Ovary (tissue), 3 donors: ENCODE measurements around the gene CLIC1.

Experiments used
- CTCF ChIP-seq, 3 donors: fragments of 450-650 bp in 2 of 3; fragments of 200-600 bp in 1 of 3; IDR thresholded peaks; one replicate each; pipeline versions ENCODE4 v1.5.1 to v1.8.0; 2016 to 2022; ENCODE audit warnings: antibody characterized with exemption in 3 of 3, mild to moderate bottlenecking in 1 of 3
- POLR2A ChIP-seq: fragments of 450-650 bp; IDR thresholded peaks from one replicate; pipeline ENCODE4 v1.6.1; 2017; ENCODE audit warnings: antibody characterized with exemption, mild to moderate bottlenecking, moderate library complexity
- donor health status: DM: no; HTN: no; CAD: no.

GRCh38 chr6:31765910-31766794, 29.8 kb upstream of the CLIC1 start:
- TF ChIP-seq POLR2A: no peak
- TF ChIP-seq CTCF (IDR thresholded peaks at IDR 0.05): no peak
